Dermis microvascular lymphatic vessel endothelial cell (primary cell): Measurements from ENCODE around the gene F7. TPM values are rescaled to one million over a fixed set of nuclear protein-coding genes. Genes with fewer than 3 reads are reported as not detected.

Source experiments
- DNase-seq, 2 donors: peaks; one replicate each; pipeline versions ENCODE4 v3.0.0 to v3.0.0-alpha.2; 2010; ENCODE audit warnings: low read depth in 2 of 2
- total RNA-seq: library from RNA; depleted of rRNA; stranded (reverse); fragments of >200 nt; gene quantifications from 2 replicates; pipeline ENCODE4 v1.2.1, GENCODE V29; 2014

F7 gene
- total RNA-seq, 1 donor from 2014 or later, result not detected

- no peak for DNase-seq
These were observed 18.3 kb upstream of the F7 start for GRCh38 chr13:113086991-113087922.

DNA sequence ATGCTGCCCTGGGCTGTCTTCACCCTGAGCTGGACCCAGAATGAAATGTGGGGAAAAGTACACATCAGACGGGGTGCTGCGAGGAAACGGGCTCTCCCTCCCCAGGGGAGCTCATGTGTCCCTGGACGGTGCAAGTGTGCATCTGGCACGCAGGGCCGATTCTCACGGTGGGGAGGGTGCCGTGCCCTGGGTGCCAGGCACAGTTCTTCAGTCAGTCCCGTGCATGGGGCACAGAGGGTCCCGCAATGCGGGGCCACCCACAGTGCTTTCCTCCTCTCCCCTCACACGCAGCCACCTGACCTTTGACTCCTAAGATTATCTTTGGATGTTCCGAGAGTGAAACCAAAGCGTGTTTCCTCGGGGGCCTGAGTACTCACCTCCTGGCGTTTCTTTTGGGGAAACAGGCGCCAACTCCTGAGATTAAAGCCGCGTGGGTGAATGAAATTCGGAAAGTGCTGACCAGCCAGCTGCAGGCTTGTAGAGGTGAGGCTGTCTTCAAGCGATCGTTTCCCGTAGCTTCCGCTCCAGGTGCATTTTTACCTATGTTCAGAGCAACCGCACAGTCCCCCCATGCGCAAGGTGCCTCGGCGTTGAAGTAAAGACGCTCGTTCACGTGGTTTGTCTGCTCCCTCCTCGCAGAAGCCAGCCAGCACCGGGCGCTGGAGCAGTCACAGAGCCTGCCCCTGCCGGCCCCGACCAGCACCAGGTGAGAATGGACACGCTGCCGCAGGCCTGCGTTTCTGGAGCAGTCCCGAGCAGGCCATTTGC, 17.5 kb upstream of the F7 start:
- no peak for DNase-seq

DNA sequence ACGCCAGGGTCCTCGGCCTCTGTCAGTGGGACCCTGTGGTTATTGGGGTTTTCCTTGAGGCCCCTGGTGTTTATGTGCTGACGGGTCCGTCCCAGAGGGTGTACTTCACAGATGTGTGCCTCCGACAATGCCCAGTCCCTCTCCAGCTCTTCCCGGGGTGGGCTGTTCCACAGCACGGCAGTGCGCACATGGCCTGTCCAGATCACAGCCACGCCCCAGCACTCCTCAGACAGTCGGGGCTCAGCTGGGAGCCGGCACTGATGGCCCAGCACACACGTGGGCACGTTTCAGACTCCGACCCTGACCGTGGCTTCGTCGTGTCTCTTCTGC, 16.9 kb upstream of the F7 start:
- no peak for DNase-seq

- DNase-seq, result no peak
These were observed 15.7 kb upstream of the F7 start for GRCh38 chr13:113089693-113090414.

GRCh38 chr13:113090415-113090770, 15.2 kb upstream of the F7 start:
- no peak for DNase-seq

DNA sequence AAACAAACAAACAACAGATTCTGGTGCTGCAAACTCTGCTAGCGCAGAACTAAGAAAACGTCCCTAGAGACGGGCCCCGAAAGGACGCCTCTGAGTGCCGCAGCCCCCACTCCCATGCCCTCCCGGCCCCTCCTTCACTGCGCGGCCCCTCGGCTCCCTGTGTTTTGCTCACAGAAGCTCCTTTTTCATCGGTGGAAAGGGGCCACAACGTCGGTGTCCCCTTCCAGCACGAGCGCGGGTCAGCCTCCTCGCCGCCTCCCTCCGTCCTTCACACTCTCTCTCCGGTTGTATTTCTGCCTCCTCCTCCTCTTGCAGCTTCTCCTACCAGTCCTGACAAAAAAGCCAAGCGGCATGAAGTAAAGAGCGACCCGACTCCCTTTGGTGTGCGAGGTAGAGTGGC, 14.8 kb upstream of the F7 start:
- no peak for DNase-seq

DNA sequence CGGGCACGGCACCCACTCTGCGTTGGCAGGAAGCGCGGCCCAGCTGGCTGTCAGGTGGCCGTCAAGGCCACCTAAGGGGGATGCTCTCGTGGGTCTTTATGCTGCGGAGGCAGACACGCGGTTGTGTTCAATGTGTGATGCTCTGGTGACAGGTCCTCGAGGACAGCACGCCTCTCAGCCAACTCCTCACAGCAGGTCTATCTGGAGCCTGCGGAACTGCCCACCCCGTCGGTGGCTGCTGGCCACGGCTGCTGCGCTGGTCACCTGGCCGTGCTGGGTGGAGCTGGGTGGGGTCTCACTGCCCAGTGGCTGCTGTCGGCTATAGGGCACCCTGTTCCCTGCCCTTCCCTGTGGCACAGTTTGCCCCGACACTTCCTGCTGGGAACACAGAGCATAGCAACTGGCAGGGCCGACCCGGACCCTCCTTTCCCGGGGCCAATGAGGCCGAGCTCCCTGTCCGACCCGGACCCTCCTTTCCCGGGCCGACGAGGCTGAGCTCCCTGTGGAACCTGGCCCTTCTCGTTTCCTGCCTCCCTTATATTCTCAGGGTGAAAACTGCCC, 14.3 kb upstream of the F7 start:
- DNase-seq, result no peak

GRCh38 chr13:113091891-113092775, 13.5 kb upstream of the F7 start:
- DNase-seq, result no peak

- DNase-seq, result no peak
These were observed 12.6 kb upstream of the F7 start for GRCh38 chr13:113092776-113093579.

- no peak for DNase-seq
These were observed 11.8 kb upstream of the F7 start for GRCh38 chr13:113093580-113094409.

- DNase-seq, result no peak
These were observed 11.2 kb upstream of the F7 start for GRCh38 chr13:113094410-113094800.

GRCh38 chr13:113095146-113096051, 10.2 kb upstream of the F7 start:
- no peak for DNase-seq

- DNase-seq, result no peak
These were observed 9.4 kb upstream of the F7 start for GRCh38 chr13:113096052-113096744.

- no peak for DNase-seq
These were observed 8.8 kb upstream of the F7 start for GRCh38 chr13:113096745-113097305.

DNA sequence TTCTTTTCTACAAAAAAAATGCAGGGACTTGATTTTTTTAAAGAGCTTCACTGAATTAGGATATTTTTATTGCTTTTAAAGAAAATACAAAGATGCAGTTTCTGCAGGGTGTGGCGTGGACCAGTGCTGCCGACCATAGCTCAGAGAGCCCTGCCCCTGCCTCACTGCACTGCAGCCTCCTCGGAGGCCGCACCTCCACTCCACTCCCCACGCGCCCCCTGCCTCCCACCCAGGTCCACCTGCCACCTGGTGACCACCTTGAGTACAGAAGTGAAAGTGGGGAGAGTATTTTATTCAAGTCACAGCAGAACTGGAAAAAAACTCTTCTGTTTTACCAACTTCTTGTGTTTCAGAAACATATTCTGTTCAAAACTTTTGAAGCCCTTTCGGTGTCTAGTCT, 7.9 kb upstream of the F7 start:
- DNase-seq, result no peak

DNA sequence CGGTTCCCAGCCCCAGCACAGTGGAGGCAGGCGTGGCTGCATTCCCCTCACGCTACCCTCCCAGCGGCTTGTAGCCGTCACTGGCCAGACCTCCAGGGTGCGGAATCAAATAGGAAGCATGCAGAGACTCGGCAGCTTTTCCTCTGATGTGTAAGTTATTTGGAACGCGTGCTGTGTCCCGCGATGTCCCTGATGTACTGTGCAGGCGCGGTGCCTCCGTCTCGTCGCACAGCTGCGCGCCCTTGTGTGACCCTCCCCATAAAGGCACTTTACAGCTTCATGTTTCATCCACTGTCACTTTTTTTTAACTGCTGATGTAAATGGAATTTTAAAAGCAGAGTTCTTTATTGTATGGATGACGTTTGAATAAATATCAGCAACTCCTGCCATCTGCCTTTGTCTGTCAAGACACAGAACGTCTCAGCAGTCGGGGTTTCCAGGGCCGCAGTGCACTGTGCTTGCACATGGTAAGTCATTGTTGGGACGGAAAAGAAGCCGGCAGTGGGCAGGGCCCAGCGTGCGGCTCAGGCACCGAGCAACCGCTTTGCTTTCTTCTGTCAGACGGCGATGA, 7.3 kb upstream of the F7 start:
- DNase-seq, result no peak

- DNase-seq, result no peak
These were observed 6.4 kb upstream of the F7 start for GRCh38 chr13:113099142-113099541.
